ENCODE measurements around the gene ZNF3. TPM values are rescaled to one million over a fixed set of nuclear protein-coding genes. Genes with fewer than 3 reads are reported as not detected.

Gene ZNF3
- total RNA-seq, 1 donor from 2014 or later = 24.6 TPM

DNA sequence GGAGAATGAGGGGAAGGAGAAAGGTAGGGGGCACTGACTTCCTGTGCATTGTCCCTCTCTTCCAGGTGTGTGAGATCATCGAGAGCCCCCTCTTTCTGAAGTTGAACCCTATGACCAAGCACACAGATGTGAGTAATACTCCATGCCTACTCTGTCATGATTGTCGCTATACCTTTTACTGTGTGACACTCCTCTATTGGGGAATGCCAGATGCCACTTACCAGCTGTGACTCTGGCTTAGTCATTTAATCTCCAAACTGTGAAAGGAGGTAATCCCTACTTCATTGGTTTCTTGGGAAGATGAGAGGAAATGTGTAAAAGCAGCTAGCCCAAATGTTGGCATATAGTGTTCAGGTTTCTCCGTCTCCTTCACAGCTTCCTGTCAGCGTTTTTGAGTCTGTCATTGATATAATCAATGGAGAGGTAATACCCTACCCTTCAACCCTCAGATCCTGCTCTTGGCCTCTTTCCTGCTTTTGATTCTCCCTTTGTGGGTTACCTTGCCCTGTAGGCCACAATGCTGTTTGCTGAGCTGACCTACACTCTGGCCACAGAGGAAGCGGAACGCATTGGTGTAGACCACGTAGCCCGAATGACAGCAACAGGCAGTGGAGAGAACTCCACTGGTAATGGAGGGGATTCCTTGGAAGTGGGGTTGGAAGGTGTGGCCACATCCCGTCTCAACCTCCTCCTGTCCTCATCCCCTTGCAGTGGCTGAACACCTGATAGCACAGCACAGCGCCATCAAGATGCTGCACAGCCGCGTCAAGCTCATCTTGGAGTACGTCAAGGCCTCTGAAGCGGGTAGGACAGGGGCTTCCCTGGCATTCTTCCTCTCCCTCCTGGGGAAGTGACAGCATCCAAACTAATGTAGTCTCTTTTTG is 9.2 kb upstream of the ZNF3 start:
- DNase-seq (ENCODE audit: low spot score) = no peak
- Mint-ChIP-seq H3K4me3 (peak overlapping the region; percentile 90), H3K27ac (peak overlapping the region; percentile 3), H3K9me3 (no peaks in the 10 kb centered on the region), H3K27me3 (ENCODE audit: insufficient read depth) (peaks cover 3% of the 10 kb centered on the region), H3K36me3 (ENCODE audit: low read depth) (peaks cover 51% of the 10 kb centered on the region), H3K4me1 (ENCODE audit: low read depth) (peaks cover 31% of the 10 kb centered on the region)
- intact Hi-C loops (cut with micrococcal nuclease) = no loop called here

- no peak for DNase-seq (ENCODE audit: low spot score)
- Mint-ChIP-seq H3K36me3 (ENCODE audit: low read depth) (peaks cover 43% of the 10 kb centered on the region), H3K4me1 (ENCODE audit: low read depth) (peaks cover 29% of the 10 kb centered on the region), H3K9me3 (no peaks in the 10 kb centered on the region), H3K4me3 (peak overlapping the region; percentile 90), H3K27me3 (ENCODE audit: insufficient read depth) (peaks cover 6% of the 10 kb centered on the region), H3K27ac (peak overlapping the region; percentile 93)
- intact Hi-C loops (cut with micrococcal nuclease) = loop anchor here (1.0 to 2.0 kb wide), 6 partner anchors 8 to 171 kb away; partner anchors contain the start of genes MBLAC1, TRIM4, ZKSCAN1 and ZNF3
These were observed 8.1 kb upstream of the ZNF3 start for GRCh38 chr7:100089458-100090196.

DNA sequence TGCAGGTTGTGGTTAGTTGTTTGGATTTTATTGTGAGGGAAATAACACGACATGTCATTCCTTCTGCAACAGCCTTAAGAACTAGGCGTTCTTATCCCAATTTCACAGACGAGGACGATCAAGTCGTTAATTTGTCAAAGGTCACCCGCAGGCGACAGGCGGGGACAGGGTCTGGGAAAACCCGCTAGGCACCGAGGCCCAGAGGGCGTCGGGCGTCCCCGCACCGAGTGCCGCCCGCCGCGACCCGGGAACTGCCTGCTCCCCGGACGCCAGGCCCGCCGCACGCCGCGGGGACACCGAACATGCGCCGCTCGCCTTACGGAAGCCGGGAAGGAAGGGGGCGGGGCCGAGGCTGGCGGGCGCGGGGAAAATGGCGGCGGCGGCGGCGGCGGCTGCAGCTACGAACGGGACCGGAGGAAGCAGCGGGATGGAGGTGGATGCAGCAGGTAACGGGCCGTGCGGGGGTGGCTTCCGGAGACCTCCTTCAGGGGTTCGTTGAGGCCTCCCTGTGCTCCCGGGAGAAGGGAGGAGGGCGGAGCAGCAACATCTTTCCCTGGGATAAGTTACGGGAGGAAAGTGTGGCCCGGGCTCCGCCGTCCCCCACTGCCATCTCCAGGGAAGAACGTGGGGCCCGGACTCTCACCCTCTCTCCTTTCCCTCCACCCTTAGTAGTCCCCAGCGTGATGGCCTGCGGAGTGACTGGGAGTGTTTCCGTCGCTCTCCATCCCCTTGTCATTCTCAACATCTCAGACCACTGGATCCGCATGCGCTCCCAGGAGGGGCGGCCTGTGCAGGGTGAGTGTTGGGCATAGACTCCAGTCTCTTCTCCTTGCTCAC is 7.3 kb upstream of the ZNF3 start, which contains the start of gene COPS6:
COPS6 (plus strand) TSS at position 349 of the 837 bp plus-strand sequence; CDS start at position 371, 22 bp downstream.
- Mint-ChIP-seq H3K36me3 (ENCODE audit: low read depth) (peaks cover 42% of the 10 kb centered on the region), H3K4me3 (peak within 1 kb of the TSS; percentile 90), H3K27ac (peak within 1 kb of the TSS; percentile 93), H3K4me1 (ENCODE audit: low read depth) (peaks cover 29% of the 10 kb centered on the region), H3K9me3 (no peaks in the 10 kb centered on the region), H3K27me3 (ENCODE audit: insufficient read depth) (peaks cover 6% of the 10 kb centered on the region)
- peak; percentile 82 for DNase-seq (ENCODE audit: low spot score)
- intact Hi-C loops (cut with micrococcal nuclease) = loop anchor here (1.0 to 2.0 kb wide), 6 partner anchors 8 to 170 kb away; partner anchors contain the start of genes MBLAC1, TRIM4, ZKSCAN1 and ZNF3

DNA sequence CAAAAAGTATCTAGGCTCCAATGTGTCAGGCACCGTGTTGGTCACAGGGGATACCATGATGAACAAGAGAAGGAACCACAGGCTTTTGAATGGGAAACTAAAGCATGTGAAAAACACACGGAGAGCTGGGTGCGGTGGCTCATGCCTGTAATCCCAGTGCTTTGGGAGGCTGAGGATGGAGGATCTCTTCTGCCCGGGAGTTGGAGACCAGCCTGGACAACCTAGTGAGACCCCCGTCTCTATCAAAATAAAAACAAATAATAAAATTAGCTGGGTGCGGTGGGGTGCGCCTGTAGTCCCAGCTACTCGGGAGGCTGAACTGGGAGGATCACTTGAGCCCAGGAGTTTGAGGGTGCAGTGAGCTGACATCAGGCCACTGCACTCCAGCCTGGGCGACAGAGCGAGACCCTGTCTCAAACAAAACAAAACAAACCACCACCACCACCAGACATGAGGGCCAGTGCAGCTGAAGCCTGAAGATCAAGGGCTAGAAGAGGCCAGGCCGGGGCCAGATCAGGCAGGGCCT is 6.6 kb upstream of the ZNF3 start:
- Mint-ChIP-seq H3K27ac (peak overlapping the region; percentile 93), H3K27me3 (ENCODE audit: insufficient read depth) (peaks cover 6% of the 10 kb centered on the region), H3K4me3 (peak overlapping the region; percentile 90), H3K4me1 (ENCODE audit: low read depth) (peaks cover 30% of the 10 kb centered on the region), H3K9me3 (no peaks in the 10 kb centered on the region), H3K36me3 (ENCODE audit: low read depth) (peaks cover 35% of the 10 kb centered on the region)
- no peak for DNase-seq (ENCODE audit: low spot score)
- intact Hi-C loops (cut with micrococcal nuclease) = loop anchor here (2.0 kb wide), 4 partner anchors 37 to 169 kb away; partner anchors contain the start of genes MBLAC1, TRIM4 and ZKSCAN1

DNA sequence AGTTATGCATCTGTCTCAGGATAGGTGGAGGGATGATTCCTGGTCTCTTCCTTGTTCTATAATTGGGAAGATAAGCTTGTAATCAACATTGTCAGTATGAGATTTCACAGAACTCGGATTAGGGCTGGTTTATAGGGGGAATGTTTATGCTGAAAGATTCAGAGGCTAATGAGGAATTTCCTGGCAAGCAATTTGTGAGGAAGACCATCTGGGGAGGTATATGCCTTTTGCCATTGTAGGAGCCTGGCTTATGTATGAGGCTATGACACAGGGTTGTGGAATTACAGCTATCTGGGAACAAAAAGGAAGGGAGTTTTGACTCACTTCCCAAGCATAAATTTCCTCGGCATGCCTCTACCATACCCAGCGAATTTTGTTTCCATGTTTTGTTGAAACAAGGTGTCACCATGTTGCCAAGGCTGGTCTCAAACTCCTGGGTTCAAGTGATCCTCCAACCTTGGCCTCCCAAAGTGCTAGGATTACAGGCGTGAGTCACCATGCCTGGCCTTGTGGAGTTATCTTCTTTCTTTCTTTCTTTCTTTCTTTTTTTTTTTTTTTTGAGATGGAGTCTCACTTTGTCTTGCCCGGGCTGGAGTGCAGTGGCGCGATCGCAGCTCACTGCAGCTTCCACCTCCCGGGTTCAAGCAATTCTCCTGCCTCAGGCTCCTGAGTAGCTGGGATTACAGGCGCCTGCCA is 5.7 kb upstream of the ZNF3 start:
- no peaks in the 10 kb centered on the region for H3K9me3 Mint-ChIP-seq
- H3K36me3 Mint-ChIP-seq (ENCODE audit: low read depth) = peaks cover 26% of the 10 kb centered on the region
- intact Hi-C loops (cut with micrococcal nuclease) = no loop called here
- peak overlapping the region; percentile 47 for H3K4me3 Mint-ChIP-seq
- H3K27ac Mint-ChIP-seq = peak overlapping the region; percentile 55
- no peak for DNase-seq (ENCODE audit: low spot score)
- H3K27me3 Mint-ChIP-seq (ENCODE audit: insufficient read depth) = peaks cover 6% of the 10 kb centered on the region
- peaks cover 37% of the 10 kb centered on the region for H3K4me1 Mint-ChIP-seq (ENCODE audit: low read depth)

DNA sequence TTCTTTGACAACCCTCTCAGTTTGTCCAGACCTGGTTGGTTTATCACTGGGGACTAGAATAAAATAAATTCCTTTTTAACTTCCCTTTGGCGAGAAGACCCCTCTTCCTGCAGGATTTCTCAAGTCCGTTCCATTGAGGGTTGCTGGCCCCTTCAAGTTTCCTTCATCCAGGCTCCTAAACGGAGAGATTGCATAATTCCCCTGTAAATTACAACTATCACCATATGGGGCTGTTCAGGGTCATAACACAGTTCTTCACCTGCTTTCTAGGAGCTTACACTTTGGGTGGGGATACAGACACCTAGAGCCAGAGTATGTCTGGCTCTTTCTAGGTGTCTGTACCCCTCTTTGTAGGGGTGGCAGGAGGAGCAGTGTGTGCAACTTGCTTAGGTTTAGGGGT is 4.0 kb upstream of the ZNF3 start:
- intact Hi-C loops (cut with micrococcal nuclease) = no loop called here

DNA sequence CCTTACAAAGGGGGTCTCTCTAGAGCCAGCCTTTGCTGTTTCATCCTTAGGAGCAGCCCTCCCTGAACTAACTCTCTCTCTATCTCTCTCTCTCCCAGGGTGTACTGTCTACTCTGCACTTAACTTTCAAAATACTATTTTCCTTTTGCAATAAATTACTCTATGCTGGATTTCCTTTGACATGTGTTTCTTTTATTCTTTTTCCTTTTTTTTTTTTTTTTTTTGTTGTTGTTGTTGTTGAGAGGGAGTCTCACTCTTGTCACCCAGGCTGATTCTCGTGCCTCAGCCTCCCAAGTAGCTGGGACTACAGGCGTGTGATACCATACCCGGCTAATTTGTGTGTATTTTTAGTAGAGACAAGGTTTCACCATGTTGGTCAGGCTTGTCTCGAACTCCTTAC is 1.5 kb upstream of the ZNF3 start:
- Mint-ChIP-seq H3K4me1 (ENCODE audit: low read depth) (peaks cover 31% of the 10 kb centered on the region), H3K27ac (peak overlapping the region; percentile 92), H3K36me3 (ENCODE audit: low read depth) (peaks cover 16% of the 10 kb centered on the region), H3K9me3 (no peaks in the 10 kb centered on the region), H3K4me3 (peak overlapping the region; percentile 89), H3K27me3 (ENCODE audit: insufficient read depth) (peaks cover 6% of the 10 kb centered on the region)
- intact Hi-C loops (cut with micrococcal nuclease) = loop anchor here (1.0 to 5.0 kb wide), 2 partner anchors 43 to 581 kb away; partner anchors contain the start of genes MBLAC1, ZKSCAN5 and ZNF394
- DNase-seq (ENCODE audit: low spot score) = no peak

More for the DNA sequence above, 4.0 kb upstream of the ZNF3 start:
- Mint-ChIP-seq H3K4me3 (no peak overlapping the region), H3K27ac (peak overlapping the region; percentile 52), H3K27me3 (ENCODE audit: insufficient read depth) (peaks cover 6% of the 10 kb centered on the region), H3K4me1 (ENCODE audit: low read depth) (peaks cover 34% of the 10 kb centered on the region), H3K9me3 (no peaks in the 10 kb centered on the region), H3K36me3 (ENCODE audit: low read depth) (peaks cover 15% of the 10 kb centered on the region)
- DNase-seq (ENCODE audit: low spot score) = no peak

DNA sequence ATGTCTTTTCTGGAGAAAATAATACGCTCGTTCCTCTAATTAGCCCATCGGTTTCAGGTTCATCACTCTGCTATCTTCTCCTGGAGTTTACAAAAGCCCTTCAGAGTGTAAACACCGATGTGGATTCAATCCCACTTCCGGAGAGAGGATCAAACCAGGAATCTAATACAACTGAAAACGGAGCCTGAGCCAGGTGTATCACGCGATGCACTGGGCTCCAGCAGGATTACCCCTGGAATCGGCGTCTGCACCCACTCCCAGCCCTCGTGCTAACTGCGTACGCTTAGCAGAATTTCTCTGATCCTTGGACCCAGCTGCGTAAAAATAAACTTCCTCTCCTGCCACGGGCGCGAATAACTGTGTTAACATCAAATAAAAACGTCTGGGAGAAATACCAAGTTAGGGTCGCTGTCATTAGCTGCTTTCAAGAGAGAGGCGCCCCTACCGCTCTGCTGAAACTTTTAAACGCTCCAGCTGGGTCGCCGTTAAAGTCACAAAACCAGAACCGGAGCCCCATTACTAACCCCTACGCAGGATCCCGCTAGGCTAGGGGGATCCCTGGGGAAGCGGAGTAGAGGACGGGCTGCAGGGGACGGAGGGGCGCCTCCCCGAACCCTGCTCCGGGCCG is 502 bp downstream of the ZNF3 start:
- no peaks in the 10 kb centered on the region for H3K9me3 Mint-ChIP-seq
- peak overlapping the region; percentile 89 for H3K4me3 Mint-ChIP-seq
- DNase-seq (ENCODE audit: low spot score) = no peak
- peak overlapping the region; percentile 70 for H3K27ac Mint-ChIP-seq
- peaks cover 4% of the 10 kb centered on the region for H3K27me3 Mint-ChIP-seq (ENCODE audit: insufficient read depth)
- H3K4me1 Mint-ChIP-seq (ENCODE audit: low read depth) = peaks cover 31% of the 10 kb centered on the region
- peaks cover 28% of the 10 kb centered on the region for H3K36me3 Mint-ChIP-seq (ENCODE audit: low read depth)
- intact Hi-C loops (cut with micrococcal nuclease) = loop anchor here (1.0 to 5.0 kb wide), 11 partner anchors 8 to 579 kb away; partner anchors contain the start of genes AP4M1, CNPY4, MCM7 and MEPCE

DNA sequence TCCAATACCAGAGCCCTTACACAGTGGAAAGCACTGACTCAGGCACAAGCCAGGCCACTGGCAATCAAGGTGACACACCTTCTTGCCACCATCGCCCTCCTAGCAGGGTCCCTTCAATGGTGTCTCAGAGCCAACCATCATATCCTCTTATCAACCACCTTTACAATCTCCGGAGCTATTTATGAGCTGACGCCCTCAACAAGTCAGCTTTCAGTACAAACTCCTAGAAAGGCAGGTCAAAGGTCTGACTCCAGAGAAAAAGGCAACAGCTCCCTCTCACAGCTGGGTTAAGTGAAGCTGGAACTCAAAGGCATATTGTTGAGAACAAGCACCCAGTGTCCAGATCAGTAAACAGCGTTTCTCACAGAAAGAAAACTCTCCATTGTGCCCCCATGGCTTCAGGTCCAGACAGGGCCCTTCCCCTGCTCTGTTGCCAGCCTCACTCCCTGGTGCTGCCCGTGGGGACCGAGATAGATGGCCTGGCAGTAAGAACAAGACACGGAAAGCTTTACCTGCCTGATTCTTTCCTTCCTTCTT is 2.4 kb downstream of the ZNF3 start:
- intact Hi-C loops (cut with micrococcal nuclease) = no loop called here
- Mint-ChIP-seq H3K9me3 (peaks cover 4% of the 10 kb centered on the region), H3K27me3 (ENCODE audit: insufficient read depth) (no peaks in the 10 kb centered on the region), H3K4me1 (ENCODE audit: low read depth) (peaks cover 31% of the 10 kb centered on the region), H3K27ac (no peak overlapping the region), H3K4me3 (peak overlapping the region; percentile 63), H3K36me3 (ENCODE audit: low read depth) (peaks cover 46% of the 10 kb centered on the region)
- DNase-seq (ENCODE audit: low spot score) = no peak

GRCh38 chr7:100077205-100077604 is 4.3 kb downstream of the ZNF3 start:
- Mint-ChIP-seq H3K4me3 (peak overlapping the region; percentile 4), H3K9me3 (peaks cover 13% of the 10 kb centered on the region), H3K27ac (no peak overlapping the region), H3K27me3 (ENCODE audit: insufficient read depth) (no peaks in the 10 kb centered on the region), H3K36me3 (ENCODE audit: low read depth) (peaks cover 64% of the 10 kb centered on the region), H3K4me1 (ENCODE audit: low read depth) (peaks cover 20% of the 10 kb centered on the region)
- intact Hi-C loops (cut with micrococcal nuclease) = no loop called here
- DNase-seq (ENCODE audit: low spot score) = no peak

DNA sequence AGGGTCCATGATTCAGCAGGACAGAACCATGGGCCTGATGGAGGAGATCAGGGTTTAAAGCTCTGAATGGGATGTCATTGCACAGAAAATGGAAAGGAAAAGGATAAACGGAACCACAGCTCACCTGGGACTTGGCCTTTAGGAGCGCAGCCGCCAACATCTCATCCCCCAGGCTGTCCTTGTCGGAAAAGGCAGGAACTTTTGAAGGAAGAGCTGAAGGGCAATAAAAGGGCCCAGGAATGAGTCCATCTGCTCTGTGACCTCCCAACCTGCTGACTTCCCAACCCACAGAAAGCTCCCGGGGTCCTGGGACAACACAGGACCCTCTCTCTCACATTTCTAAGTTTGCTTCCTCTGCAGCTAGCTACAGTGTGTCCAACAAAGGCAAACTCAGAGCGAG is 6.1 kb downstream of the ZNF3 start:
- Mint-ChIP-seq H3K9me3 (peaks cover 31% of the 10 kb centered on the region), H3K27ac (no peak overlapping the region), H3K27me3 (ENCODE audit: insufficient read depth) (no peaks in the 10 kb centered on the region), H3K4me1 (ENCODE audit: low read depth) (peaks cover 5% of the 10 kb centered on the region), H3K36me3 (ENCODE audit: low read depth) (peaks cover 76% of the 10 kb centered on the region), H3K4me3 (no peak overlapping the region)
- no peak for DNase-seq (ENCODE audit: low spot score)
- intact Hi-C loops (cut with micrococcal nuclease) = no loop called here

Data from activated T-helper 1 cell treated with anti-CD3 and anti-CD28 coated beads, Interleukin-12 subunit alpha, Interleukin-12 subunit beta, Interleukin-2, Interleukin-4 antibody, amounts not matched to agents 30 ng/mL and 10 ng/mL and 1 ng/mL, durations not matched to agents 14 hours and 24 hours and 36 hours (primary cell).